ENCODE results near the gene MAML2.

GRCh38 chr11:96197801-96198701 is 144.9 kb downstream of the MAML2 start:
- TF ChIP-seq CTCF (IDR thresholded peaks at IDR 0.05) (no peak), POLR2A (IDR thresholded peaks at IDR 0.05) (no peak), EP300 (IDR thresholded peaks at IDR 0.05) (no peak), POLR2AphosphoS5 (IDR thresholded peaks at IDR 0.05) (no peak)

Measured in stomach (tissue), 4 donors.